HepG2 (cell line): ENCODE results near the gene SARNP. TPM values are rescaled to one million over a fixed set of nuclear protein-coding genes. Genes with fewer than 3 reads are reported as not detected.
"Not testable (repeated sequence)": the region's sequence is repeated elsewhere in the genome, so short reads cannot be mapped to it uniquely, and the experiment has no call there.

Source experiments
- ATAC-seq: fragments of 200-7000 bp; cut with Tn5 transposase; 3 replicates; pipeline ENCODE4 v1.9.1; 2020; ENCODE audit warnings: mild to moderate bottlenecking, moderate library complexity
- BruUV-seq: library from RNA; stranded (reverse); fragments of 400-500 nt; replicated peaks from 2 replicates; lab custom pipeline; 2021; lab: Mats Ljungman, UMichigan
- CTCF ChIA-PET: fragments of 300-600 bp; formaldehyde crosslinking; extraction: SDS; loops from one replicate; lab custom pipeline; 2021; ENCODE audit warnings: low total read pairs, inconsistent platforms, low intra/inter-chr PET ratio; lab: Yijun Ruan, JAX
- POLR2A ChIA-PET: fragments of 350-600 bp; sonication (Branson Sonifier 250); formaldehyde crosslinking; loops from one replicate; lab custom pipeline; 2020; ENCODE audit warnings: antibody characterized with exemption, inconsistent platforms; lab: Yijun Ruan, JAX
- DNase-seq: peaks from one replicate; pipeline ENCODE4 v3.0.0-alpha.2; 2015; ENCODE audit warnings: low spot score
- FAIRE-seq: peaks from 3 replicates; lab custom pipeline; 2011; peaks lifted over from hg19 to GRCh38; lab: Jason Lieb, UNC
- H2AFZ ChIP-seq: one replicate; pipeline ENCODE4 v1.6.1; 2011; ENCODE audit warnings: low read length, inconsistent platforms
- H3K27ac ChIP-seq: fragments of 300-600 bp; 3 replicates; pipeline ENCODE4 v1.8.0; 2011; ENCODE audit warnings: mixed run types, mild to moderate bottlenecking, mixed read lengths, low read length, inconsistent platforms; ENCODE audit not compliant: insufficient read depth; ENCODE audit errors: extremely low read length
- H3K27me3 ChIP-seq, 2 experiments: fragments of 200-600 bp in 1 of 2; 2 replicates in 1 of 2; 3 replicates in 1 of 2; pipeline versions ENCODE4 v1.6.0 to v1.8.0; 2011; ENCODE audit warnings: low read length in 2 of 2, mild to moderate bottlenecking in 2 of 2, moderate library complexity in 2 of 2, inconsistent platforms in 1 of 2; ENCODE audit not compliant: insufficient read depth in 2 of 2, control insufficient read depth in 1 of 2
- H3K36me3 ChIP-seq, 2 experiments: fragments of 200-600 bp in 1 of 2; replicated peaks in 1 of 2; 2 replicates in 1 of 2; 3 replicates in 1 of 2; pipeline versions ENCODE4 v1.5.1 to v1.8.0; 2011; ENCODE audit warnings: low read length in 2 of 2, inconsistent platforms in 1 of 2; ENCODE audit not compliant: insufficient read depth in 2 of 2, control insufficient read depth in 1 of 2
- H3K4me1 ChIP-seq: 2 replicates; pipeline ENCODE4 v1.5.1; 2012; ENCODE audit warnings: low read length, inconsistent platforms; ENCODE audit not compliant: insufficient read depth
- H3K4me2 ChIP-seq: 2 replicates; pipeline ENCODE4 v1.6.0; 2011; ENCODE audit warnings: low read depth, low read length, inconsistent platforms
- H3K4me3 ChIP-seq, 3 experiments: fragments of 200-600 bp in 1 of 3; sonication (generic), shearing (Covaris generic) in 1 of 3; replicated peaks in 1 of 3; 2 replicates each; pipeline ENCODE4 v1.5.1; 2011 to 2016; ENCODE audit warnings: low read length in 3 of 3, inconsistent platforms in 2 of 3, low read depth in 2 of 3, mild to moderate bottlenecking in 2 of 3, control low read depth in 1 of 3, mixed read lengths in 1 of 3; ENCODE audit not compliant: insufficient read depth in 1 of 3
- H3K79me2 ChIP-seq: one replicate; pipeline ENCODE4 v1.6.1; 2011; ENCODE audit warnings: low read length, inconsistent platforms; ENCODE audit not compliant: insufficient read depth
- H3K9ac ChIP-seq: 2 replicates; pipeline ENCODE4 v1.6.0; 2011; ENCODE audit warnings: mild to moderate bottlenecking, low read depth, low read length, inconsistent platforms; ENCODE audit not compliant: insufficient read depth
- H3K9me3 ChIP-seq: 2 replicates; pipeline ENCODE4 v1.5.1; 2012; ENCODE audit warnings: mild to moderate bottlenecking, low read length
- H4K20me1 ChIP-seq: 2 replicates; pipeline ENCODE4 v1.6.0; 2011; ENCODE audit warnings: inconsistent platforms, mild to moderate bottlenecking, low read length, moderate library complexity; ENCODE audit not compliant: insufficient read depth
- ATF1 ChIP-seq: IDR thresholded peaks from 2 replicates; pipeline ENCODE4 v1.6.1; 2016; ENCODE audit warnings: mild to moderate bottlenecking, control low read depth
- CEBPB ChIP-seq: IDR thresholded peaks from 2 replicates; pipeline ENCODE4 v1.6.1; 2011; ENCODE audit warnings: low read depth, low read length, improper control_type of control experiment, borderline replicate concordance
- CREM ChIP-seq, 2 experiments: sonication (generic) in 1 of 2; formaldehyde crosslinking in 1 of 2; IDR thresholded peaks; 2 replicates each; pipeline versions ENCODE4 v1.4.0 to v1.6.1; 2016 to 2020; ENCODE audit warnings: antibody characterized with exemption in 1 of 2, mild to moderate bottlenecking in 1 of 2, missing genetic modification reagents in 1 of 2
- GPBP1L1 ChIP-seq: sonication (generic); formaldehyde crosslinking; IDR thresholded peaks from 2 replicates; pipeline ENCODE4 v1.5.0; 2020; ENCODE audit warnings: mild to moderate bottlenecking, missing genetic modification reagents
- ZBTB20 ChIP-seq: sonication (generic); formaldehyde crosslinking; IDR thresholded peaks from 2 replicates; pipeline ENCODE4 v1.8.1; 2023; ENCODE audit warnings: missing genetic modification reagents, low read depth, mild to moderate bottlenecking, borderline replicate concordance
- ZNF18 ChIP-seq: sonication (generic); formaldehyde crosslinking; IDR thresholded peaks from 2 replicates; pipeline ENCODE4 v1.8.0; 2022; ENCODE audit warnings: mild to moderate bottlenecking, missing genetic modification reagents; ENCODE audit not compliant: insufficient replicate concordance
- WGBS: methylation state at CpG from one replicate; pipeline ENCODE4 v1.1.6; 2017; ENCODE audit warnings: low lambda C conversion rate; 5-methylcytosine and 5-hydroxymethylcytosine counted together
- in situ Hi-C: cut with HindIII; loops from 2 replicates; pipeline ENCODE4 v1.10.0; 2017; ENCODE audit warnings: low pct_unique_long_range_greater_than_20kb; ENCODE audit not compliant: extremely low pct_ligation_motif_present
- intact Hi-C: fragments of 100-400 bp; cut with micrococcal nuclease; formaldehyde crosslinking; loops from one replicate; pipeline ENCODE4 v1.10.0; 2022; ENCODE audit not compliant: unreplicated experiment
- polyA plus RNA-seq, 8 experiments: library from polyadenylated mRNA; depleted of rRNA in 3 of 8; stranded (reverse) in 7 of 8; unstranded in 1 of 8; fragments of >200 nt; fragmentation: Illumina TruSeq in 4 of 8; extraction: Trizol in 4 of 8; gene quantifications; 2 replicates each; pipeline versions ENCODE4 v1.2.1 to v1.2.3, GENCODE V29; 2011 to 2016; ENCODE audit warnings: low read depth in 4 of 8, missing spikeins in 1 of 8, mixed read lengths in 1 of 8; ENCODE audit not compliant: insufficient read depth in 1 of 8
- total RNA-seq, 5 experiments: library from RNA; depleted of rRNA; stranded (reverse); fragments of >200 nt; fragmentation: Illumina TruSeq; extraction: Trizol; gene quantifications; 2 replicates each; pipeline ENCODE4 v1.2.3, GENCODE V29; 2016; ENCODE audit warnings: low read depth in 1 of 5

The SARNP gene
- total and polyA plus RNA-seq, 2 of the 13 experiments (the other 11 are each of a cell fraction or from before 2014, with no cell fraction given): 59.0 to 95.4 TPM

- TF ChIP-seq CREM (IDR thresholded peaks at IDR 0.05) (peak; percentile 88), CREM (CRISPR knock-in tag; IDR thresholded peaks at IDR 0.05) (no peak), ZBTB20 (CRISPR knock-in tag) (peak; percentile 26; the same call in 1 of the 2 replicates)
Measured at GRCh38 chr12:55817345-55818139, at the start of gene SARNP, which contains the start of gene ORMDL2 (continued).

GRCh38 chr12:55866454-55867004 lies 49.0 kb upstream of the SARNP start:
- H3K79me2 ChIP-seq, H3K27ac ChIP-seq, POLR2A ChIA-PET, ATAC-seq, H3K4me1 ChIP-seq, H3K4me3 ChIP-seq, CTCF ChIA-PET, H3K9me3 ChIP-seq, BruUV-seq, H3K27me3 ChIP-seq, intact Hi-C loops, H4K20me1 ChIP-seq, H3K4me2 ChIP-seq, DNase-seq, FAIRE-seq, H3K9ac ChIP-seq, H2AFZ ChIP-seq, in situ Hi-C loops, H3K36me3 ChIP-seq: not testable (repeated sequence)
- peak; percentile 56; the same call in 1 of the 2 replicates for TF ChIP-seq CEBPB
- 80% methylated on average over 3 of the region's 3 CpGs for WGBS

GRCh38 chr12:55865327-55865726 lies 47.8 kb upstream of the SARNP start:
- Histone ChIP-seq H3K4me2 (no peak overlapping the region), H3K36me3 (no peaks in the 10 kb centered on the region), H3K4me1 (no peaks in the 10 kb centered on the region)
- no peak for DNase-seq
- no peak for TF ChIP-seq ATF1 (CRISPR knock-in tag)
- TF ChIP-seq GPBP1L1 (CRISPR knock-in tag): no peak
- no peak for TF ChIP-seq ZNF18 (CRISPR knock-in tag)
- TF ChIP-seq, all 625 proteins: peak for 0
- H3K9ac ChIP-seq: no peak overlapping the region
- H3K4me3 ChIP-seq: no peak overlapping the region
- H3K27ac ChIP-seq: no peak overlapping the region
- WGBS: 30% methylated on average over 2 of the region's 2 CpGs
- intact Hi-C loops (no loop called here), in situ Hi-C loops (no loop called here)
- FAIRE-seq (no peak), ATAC-seq (no peak)
- H3K27me3 ChIP-seq: no peaks in the 10 kb centered on the region
- no TSS peak for BruUV-seq
- CTCF ChIA-PET: no interaction called here
- no peaks in the 10 kb centered on the region for H3K79me2 ChIP-seq
- POLR2A ChIA-PET: no interaction called here
- H3K9me3 ChIP-seq: peaks cover 4% of the 10 kb centered on the region; the same call in 1 of the 2 replicates
- no peak overlapping the region for H2AFZ ChIP-seq
- no peaks in the 10 kb centered on the region for H4K20me1 ChIP-seq
